K562 (cell line): ENCODE measurements around the gene LY6G5B. TPM values are rescaled to one million over a fixed set of nuclear protein-coding genes. Genes with fewer than 3 reads are reported as not detected.
A peak's percentile ranks its signal among the peaks of the same experiment; 100 is the strongest.

Experiments used
- ATAC-seq: fragments of 200-7000 bp; cut with Tn5 transposase; 3 replicates; pipeline ENCODE4 v1.9.1; 2020; ENCODE audit warnings: moderate library complexity
- BruUV-seq: library from RNA; stranded (reverse); fragments of 400-500 nt; replicated peaks from 2 replicates; lab custom pipeline; 2021; lab: Mats Ljungman, UMichigan
- CTCF ChIA-PET: fragments of 300-600 bp; formaldehyde crosslinking; extraction: SDS; loops from one replicate; lab custom pipeline; 2021; ENCODE audit warnings: low intra/inter-chr PET ratio; lab: Yijun Ruan, JAX
- POLR2A ChIA-PET: fragments of 300-600, 350-650 bp; sonication (Branson Sonifier 250); formaldehyde crosslinking; extraction: SDS; loops from one replicate; lab custom pipeline; 2021; ENCODE audit warnings: antibody characterized with exemption, inconsistent platforms; lab: Yijun Ruan, JAX
- DNase-seq, 4 experiments: peaks; one replicate each; pipeline versions ENCODE4 v3.0.0 to v3.0.0-alpha.2; 2011 to 2018; ENCODE audit warnings: low spot score in 3 of 4, mixed read lengths in 3 of 4; ENCODE audit errors: extremely low read depth in 1 of 4
- FAIRE-seq: peaks from 2 replicates; lab custom pipeline; 2011; peaks lifted over from hg19 to GRCh38; lab: Jason Lieb, UNC
- H2AFZ ChIP-seq: 2 replicates; pipeline ENCODE4 v1.6.0; 2011; ENCODE audit warnings: low read depth, low read length, control low read depth, inconsistent platforms
- H3K27ac ChIP-seq: fragments of 200-600 bp; 3 replicates; pipeline ENCODE4 v1.8.0; 2011; ENCODE audit warnings: low read depth, mild to moderate bottlenecking, control low read depth, inconsistent platforms, low read length, moderate library complexity, mixed read lengths; ENCODE audit errors: extremely low read depth
- H3K27me3 ChIP-seq, 2 experiments: fragments of 300-600 bp in 1 of 2; 2 replicates in 1 of 2; 3 replicates in 1 of 2; pipeline versions ENCODE4 v1.6.0 to v1.8.0; 2011; ENCODE audit warnings: inconsistent platforms in 2 of 2, low read length in 2 of 2, mild to moderate bottlenecking in 1 of 2, mixed read lengths in 1 of 2, moderate library complexity in 1 of 2; ENCODE audit not compliant: control insufficient read depth in 2 of 2, insufficient read depth in 2 of 2
- H3K36me3 ChIP-seq: fragments of 300-600 bp; 3 replicates; pipeline ENCODE4 v1.8.0; 2011; ENCODE audit warnings: mild to moderate bottlenecking, low read length, inconsistent platforms; ENCODE audit not compliant: control insufficient read depth, insufficient read depth
- H3K4me1 ChIP-seq, 2 experiments: fragments of 200-600 bp in 1 of 2; replicated peaks in 1 of 2; 2 replicates in 1 of 2; 3 replicates in 1 of 2; pipeline versions ENCODE4 v1.5.1 to v1.8.0; 2011; ENCODE audit warnings: inconsistent platforms in 2 of 2, low read length in 2 of 2, mild to moderate bottlenecking in 1 of 2, mixed read lengths in 1 of 2, moderate library complexity in 1 of 2; ENCODE audit not compliant: control insufficient read depth in 2 of 2, insufficient read depth in 2 of 2
- H3K4me2 ChIP-seq: 2 replicates; pipeline ENCODE4 v1.6.1; 2011; ENCODE audit warnings: low read length, control low read depth, inconsistent platforms, mixed read lengths; ENCODE audit not compliant: insufficient read depth
- H3K4me3 ChIP-seq: fragments of 200-600 bp; sonication (generic), shearing (Covaris generic); 2 replicates; pipeline ENCODE4 v1.5.1; 2016; ENCODE audit warnings: control low read depth, inconsistent platforms
- H3K79me2 ChIP-seq: fragments of 200-600 bp; 3 replicates; pipeline ENCODE4 v1.8.0; 2011; ENCODE audit warnings: low read length, inconsistent platforms; ENCODE audit not compliant: control insufficient read depth, insufficient read depth
- H3K9ac ChIP-seq, 2 experiments: 2 replicates each; pipeline versions ENCODE4 v1.6.0 to v1.6.1; 2011; ENCODE audit warnings: low read depth in 2 of 2, low read length in 2 of 2, control low read depth in 1 of 2, inconsistent platforms in 1 of 2, mild to moderate bottlenecking in 1 of 2, mixed read lengths in 1 of 2; ENCODE audit not compliant: insufficient read depth in 1 of 2
- H3K9me1 ChIP-seq: one replicate; pipeline ENCODE4 v1.6.0; 2011; ENCODE audit warnings: inconsistent platforms, mild to moderate bottlenecking, low read length, moderate library complexity; ENCODE audit not compliant: control insufficient read depth, insufficient read depth
- H3K9me3 ChIP-seq: replicated peaks from 2 replicates; pipeline ENCODE4 v1.5.1; 2011; ENCODE audit warnings: low read depth, low read length, inconsistent platforms; ENCODE audit not compliant: control insufficient read depth, insufficient read depth
- H4K20me1 ChIP-seq: replicated peaks from 2 replicates; pipeline ENCODE4 v1.6.1; 2011; ENCODE audit warnings: low read length, inconsistent platforms, mixed read lengths; ENCODE audit not compliant: control insufficient read depth, insufficient read depth
- EZH2 ChIP-seq: IDR thresholded peaks from 2 replicates; pipeline ENCODE4 v1.6.1; 2012; ENCODE audit warnings: low read depth, mild to moderate bottlenecking, inconsistent platforms, low read length, borderline replicate concordance
- GABPB1 ChIP-seq: sonication (generic); formaldehyde crosslinking; IDR thresholded peaks from 2 replicates; pipeline ENCODE4 v1.8.0; 2022; ENCODE audit warnings: mild to moderate bottlenecking, missing genetic modification reagents
- HDAC8 ChIP-seq: fragments of 450-650 bp; IDR thresholded peaks from 2 replicates; pipeline ENCODE4 v1.6.1; 2016; ENCODE audit warnings: mild to moderate bottlenecking, missing genetic modification characterization, moderate library complexity, missing compliant biosample characterization
- HMGN3 ChIP-seq: IDR thresholded peaks from 2 replicates; pipeline ENCODE4 v1.6.1; 2011; ENCODE audit warnings: borderline replicate concordance, low read depth, mild to moderate bottlenecking, mixed read lengths, low read length; ENCODE audit not compliant: insufficient read length; ENCODE audit errors: extremely low read depth
- NEUROD1 ChIP-seq: fragments of 150-350 bp; IDR thresholded peaks from 2 replicates; pipeline ENCODE4 v1.6.1; 2014; ENCODE audit warnings: borderline replicate concordance, low read length, low read depth; ENCODE audit not compliant: partially characterized antibody
- NONO ChIP-seq, 2 experiments: fragments of 200-400 bp in 1 of 2; fragments of 450-650 bp in 1 of 2; formaldehyde crosslinking in 1 of 2; IDR thresholded peaks; 2 replicates each; pipeline ENCODE4 v1.6.1; 2017; ENCODE audit warnings: low read depth in 2 of 2, mild to moderate bottlenecking in 2 of 2, moderate library complexity in 2 of 2, low read length in 1 of 2
- PRDM10 ChIP-seq: fragments of 450-650 bp; IDR thresholded peaks from 2 replicates; pipeline ENCODE4 v1.6.1; 2018; ENCODE audit not compliant: partially characterized antibody
- SLC30A9 ChIP-seq: fragments of 250-450 bp; sonication (Bioruptor Pico); IDR thresholded peaks from 2 replicates; pipeline ENCODE4 v1.8.0; 2022; ENCODE audit warnings: mild to moderate bottlenecking, moderate library complexity
- STAT5A ChIP-seq: IDR thresholded peaks from 2 replicates; pipeline ENCODE4 v1.6.1; 2012; ENCODE audit warnings: low read length, inconsistent platforms, borderline replicate concordance
- ZNF143 ChIP-seq: sonication (generic); formaldehyde crosslinking; IDR thresholded peaks from 2 replicates; pipeline ENCODE4 v1.9.0; 2022; ENCODE audit warnings: mild to moderate bottlenecking, missing genetic modification reagents
- ZNF217 ChIP-seq: sonication (generic); formaldehyde crosslinking; IDR thresholded peaks from 2 replicates; pipeline ENCODE4 v1.8.0; 2022; ENCODE audit warnings: mild to moderate bottlenecking, missing genetic modification reagents
- ZNF24 ChIP-seq: fragments of 450-650 bp; IDR thresholded peaks from 2 replicates; pipeline ENCODE4 v1.6.1; 2016
- ZNF311 ChIP-seq: fragments of 250-450 bp; sonication (Bioruptor Pico); IDR thresholded peaks from 2 replicates; pipeline ENCODE4 v1.4.0; 2020; ENCODE audit warnings: mild to moderate bottlenecking, moderate library complexity
- ZNF551 ChIP-seq: fragments of 250-450 bp; sonication (Bioruptor Pico); IDR thresholded peaks from 2 replicates; pipeline ENCODE4 v1.5.0; 2021; ENCODE audit warnings: mild to moderate bottlenecking, moderate library complexity
- ZNF561 ChIP-seq: fragments of 450-650 bp; formaldehyde crosslinking; conservative IDR thresholded peaks from 2 replicates; pipeline ENCODE4 v1.4.0; 2020; ENCODE audit warnings: mild to moderate bottlenecking, moderate library complexity
- WGBS: fragments of 100-300 bp; shearing (Covaris generic); methylation state at CpG from one replicate; pipeline ENCODE4 v1.1.6; 2016; ENCODE audit warnings: low coverage, mixed read lengths; ENCODE audit not compliant: insufficient coverage; ENCODE audit errors: missing lambda C conversion rate; 5-methylcytosine and 5-hydroxymethylcytosine counted together
- in situ Hi-C: fragments of 300-500 bp; cut with MboI; formaldehyde crosslinking; loops from 4 replicates; pipeline ENCODE4 v1.15.0; 2018; ENCODE audit warnings: inconsistent platforms, mixed read lengths
- intact Hi-C: fragments of 100-400 bp; cut with micrococcal nuclease; formaldehyde crosslinking; loops from 2 replicates; pipeline ENCODE4 v1.14.2; 2022
- polyA plus RNA-seq, 8 experiments: library from polyadenylated mRNA; depleted of rRNA in 4 of 8; stranded (reverse) in 5 of 8; unstranded in 3 of 8; fragments of >200 nt; fragmentation: Nextera tagmentation in 2 of 8; fragmentation: Illumina TruSeq in 1 of 8; extraction: Ambion mirVana in 2 of 8; extraction: Trizol in 1 of 8; gene quantifications; 2 replicates each; pipeline versions ENCODE4 v1.2.1 to v1.2.3, GENCODE V29; 2011 to 2014; ENCODE audit warnings: inconsistent platforms in 1 of 8, missing spikeins in 1 of 8
- total RNA-seq, 7 experiments: library from RNA; depleted of rRNA in 6 of 7; stranded (reverse); fragments of >200 nt in 6 of 7; fragmentation: Illumina TruSeq in 2 of 7; extraction: Trizol in 2 of 7; gene quantifications; 2 replicates each; pipeline versions ENCODE4 v1.2.1 to v1.2.3, GENCODE V29; 2011 to 2021; ENCODE audit warnings: low replicate concordance in 1 of 7

Gene LY6G5B
- total and polyA plus RNA-seq, 9 of the 15 experiments (the other 6 are each of a cell fraction or from before 2014, with no cell fraction given): 6.0 to 27.0 (median 7.5) TPM

- peaks cover 21% of the 10 kb centered on the region for H3K36me3 ChIP-seq
- peak overlapping the region; percentile 39 for H3K4me2 ChIP-seq
- WGBS: 6% methylated on average over 6 of the region's 6 CpGs
- in situ Hi-C loops: no loop called here
- H3K27ac ChIP-seq: no peak overlapping the region
- no peaks in the 10 kb centered on the region for H4K20me1 ChIP-seq
- DNase-seq: peak in 3 of 4 experiments; percentile 53 to 73 (median 71)
- H3K9me1 ChIP-seq: no peaks in the 10 kb centered on the region
- H2AFZ ChIP-seq: peak overlapping the region; percentile 79
- intact Hi-C loops: no loop called here
- ChIA-PET CTCF (interaction anchor here (0.5 kb wide), 1 partner anchor 11 kb away, joined by 5 read pairs; the partner anchor contains the start of gene CSNK2B), POLR2A (interaction anchor here (1.9 to 2.5 kb wide), 3 partner anchors 12 to 17 kb away, joined by 8 to 33 read pairs (median 14); partner anchors contain the start of genes CSNK2B and GPANK1)
- H3K4me1 ChIP-seq: peaks cover 9 to 12% of the 10 kb centered on the region in 2 experiments
- H3K4me3 ChIP-seq: no peak overlapping the region
- H3K79me2 ChIP-seq: no peaks in the 10 kb centered on the region
- peak; percentile 38 for ATAC-seq
- H3K27me3 ChIP-seq: no peaks in the 10 kb centered on the region
- peak; percentile 29 for FAIRE-seq
- H3K9me3 ChIP-seq: no peaks in the 10 kb centered on the region
- no TSS peak for BruUV-seq
- H3K9ac ChIP-seq: peak overlapping the region; percentile 16 to 70; a peak in 2 of 4 replicates
- TF ChIP-seq GABPB1: no peak
- TF ChIP-seq PRDM10: no peak
- TF ChIP-seq NONO (IDR thresholded peaks at IDR 0.05; ENCODE audit: low read depth in 2 of 2, low read length in 1 of 2): no peak
- no peak for TF ChIP-seq ZNF143 (CRISPR knock-in tag)
- no peak for TF ChIP-seq SLC30A9
- TF ChIP-seq STAT5A: no peak
- no peak for TF ChIP-seq ZNF551 (CRISPR knock-in tag)
- no peak for TF ChIP-seq ZNF217 (CRISPR knock-in tag)
- TF ChIP-seq ZNF561 (CRISPR knock-in tag): no peak
- TF ChIP-seq ZNF311: no peak
- no peak for TF ChIP-seq ZNF24
- no peak for TF ChIP-seq NEUROD1
- no peak for TF ChIP-seq HMGN3
- no peak for TF ChIP-seq HDAC8
- no peak for TF ChIP-seq EZH2
Measured at GRCh38 chr6:31676904-31677303, 7.1 kb downstream of the LY6G5B start.
